HG02678 (cell line): ENCODE data around the gene PTBP3.
"Not testable (repeated sequence)": the region's sequence is repeated elsewhere in the genome, so short reads cannot be mapped to it uniquely, and the experiment has no call there.

Source experiments
- ATAC-seq: cut with Tn5 transposase; IDR thresholded peaks from one replicate; pipeline ENCODE4 v1.9.1; 2021; ENCODE audit warnings: mild to moderate bottlenecking, moderate library complexity; ENCODE audit not compliant: unreplicated experiment

PTBP3 gene

DNA sequence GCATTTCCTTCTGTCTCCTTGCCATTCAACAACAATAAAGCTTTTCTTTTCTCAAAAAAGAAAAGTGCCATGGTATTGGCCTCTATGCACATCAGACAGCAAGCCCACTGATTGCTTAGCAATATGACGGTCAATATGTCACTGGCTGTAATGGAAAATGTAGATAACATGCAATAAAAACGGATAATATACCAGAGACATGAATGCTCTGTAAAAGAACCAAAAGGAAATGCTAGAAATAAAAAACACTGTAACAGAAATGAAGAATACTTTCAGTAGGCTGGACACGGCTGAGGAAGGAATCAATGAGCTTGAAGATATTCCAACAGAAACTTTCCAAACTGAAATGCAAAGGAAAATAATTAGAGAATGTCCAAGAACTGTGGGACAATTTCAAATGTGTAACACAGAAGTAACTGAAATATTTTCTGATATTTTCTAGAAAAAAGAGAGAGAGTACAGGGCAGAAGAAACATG is 10.0 kb downstream of the PTBP3 start:
- ATAC-seq, result no peak

DNA sequence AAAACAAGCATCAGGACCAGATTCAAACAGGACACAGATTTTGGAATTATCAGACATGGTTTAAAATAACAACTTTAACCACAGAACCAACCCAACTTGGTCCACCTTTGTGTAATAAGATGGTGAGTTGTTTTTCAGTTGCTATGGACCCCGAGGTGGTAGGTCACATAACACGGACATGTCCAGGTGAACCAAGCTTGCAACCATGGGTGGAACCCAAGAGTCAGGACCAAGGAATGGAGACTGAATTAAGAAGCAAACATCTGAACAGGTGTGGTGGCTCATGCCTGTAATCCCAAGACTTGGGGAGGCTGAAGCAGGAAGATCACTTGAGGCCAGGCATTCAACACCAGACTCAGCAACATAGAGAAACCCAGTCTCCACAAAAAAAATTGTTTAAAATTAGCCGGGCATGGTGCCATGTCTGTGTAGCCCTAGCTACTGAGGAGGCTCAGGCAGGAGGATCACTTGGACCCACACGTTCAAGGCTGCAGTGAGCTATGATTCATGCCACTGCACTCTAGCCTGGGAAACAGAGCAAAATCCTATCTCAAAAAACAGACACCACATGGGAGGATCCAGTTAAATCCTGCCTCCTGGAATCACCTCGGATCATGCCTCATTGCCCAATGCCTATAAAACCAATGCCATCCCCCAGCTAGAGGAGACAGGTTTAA is 10.6 kb downstream of the PTBP3 start:
- ATAC-seq, result no peak

DNA sequence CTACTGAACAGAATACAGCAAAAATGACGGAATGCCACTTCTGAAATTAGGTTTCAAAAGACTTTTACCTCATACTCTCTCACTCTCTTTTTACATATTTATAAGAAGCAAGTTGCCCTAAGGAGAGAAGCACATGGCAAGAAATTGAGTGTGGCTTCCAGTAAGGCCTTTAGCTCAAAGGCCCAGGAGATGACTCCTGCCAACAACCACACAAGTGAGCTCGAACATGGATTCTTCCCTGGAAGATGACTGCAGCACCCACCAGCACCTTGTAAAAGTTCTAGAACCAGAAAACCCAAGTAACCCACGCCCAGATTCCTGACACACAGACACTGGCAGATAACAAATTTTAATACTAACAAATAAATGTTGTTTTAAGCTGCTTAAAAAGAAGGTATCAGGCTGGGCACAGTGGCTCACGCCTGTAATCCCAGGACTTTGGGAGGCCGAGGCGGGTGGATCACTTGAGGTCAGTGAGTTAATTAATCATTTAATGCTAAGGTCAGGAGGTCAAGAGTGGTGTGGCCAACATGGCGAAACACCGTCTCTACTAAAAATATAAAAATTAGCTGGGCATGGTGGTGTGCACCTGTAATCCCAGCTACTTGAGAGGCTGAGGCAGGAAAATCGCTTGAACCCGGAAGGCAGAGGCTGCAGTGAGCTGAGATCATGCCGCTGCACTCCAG is 17.0 kb downstream of the PTBP3 start:
- ATAC-seq, result no peak

DNA sequence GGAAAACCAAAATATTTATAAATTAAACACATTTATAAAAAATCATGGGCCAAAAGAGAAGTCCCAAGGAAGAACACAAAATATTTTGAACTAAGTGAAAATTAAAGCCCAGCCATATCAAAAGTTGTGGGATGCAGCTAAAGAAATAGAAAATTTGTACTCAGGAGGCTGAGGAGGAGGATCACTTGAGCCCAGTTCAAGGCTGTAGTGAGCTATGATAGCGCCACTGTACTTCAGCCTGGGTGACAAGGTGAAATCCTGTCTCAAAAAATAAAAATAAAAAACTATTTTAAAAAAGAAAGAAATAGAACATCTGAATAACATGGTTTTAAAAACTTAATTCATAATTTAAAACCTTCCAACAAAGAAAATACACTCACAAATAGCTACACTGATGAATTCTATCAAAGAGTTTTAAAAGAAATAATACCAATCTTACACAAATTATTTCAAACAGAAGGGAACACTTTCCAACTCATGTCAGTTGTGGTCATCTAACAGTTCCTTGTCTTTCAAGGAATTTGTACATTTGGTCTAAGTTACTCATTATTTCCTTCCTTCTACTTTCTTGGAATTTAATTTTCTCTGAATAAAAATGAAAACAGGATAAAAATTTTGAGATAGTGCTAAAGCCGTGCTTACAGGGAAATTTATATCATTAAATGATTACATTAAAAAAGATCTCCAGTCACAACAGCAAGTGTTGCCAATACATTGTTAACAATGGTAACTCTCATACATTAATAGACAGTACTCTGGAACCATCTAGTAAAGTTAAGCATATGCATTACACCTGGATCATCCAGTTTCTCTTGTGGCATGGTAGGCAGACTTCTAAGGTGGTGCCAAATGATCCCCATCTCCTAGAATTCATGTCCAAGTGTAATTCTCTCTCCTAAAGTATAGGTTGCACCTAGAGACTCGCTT is 17.8 kb downstream of the PTBP3 start:
- ATAC-seq, result no peak

DNA sequence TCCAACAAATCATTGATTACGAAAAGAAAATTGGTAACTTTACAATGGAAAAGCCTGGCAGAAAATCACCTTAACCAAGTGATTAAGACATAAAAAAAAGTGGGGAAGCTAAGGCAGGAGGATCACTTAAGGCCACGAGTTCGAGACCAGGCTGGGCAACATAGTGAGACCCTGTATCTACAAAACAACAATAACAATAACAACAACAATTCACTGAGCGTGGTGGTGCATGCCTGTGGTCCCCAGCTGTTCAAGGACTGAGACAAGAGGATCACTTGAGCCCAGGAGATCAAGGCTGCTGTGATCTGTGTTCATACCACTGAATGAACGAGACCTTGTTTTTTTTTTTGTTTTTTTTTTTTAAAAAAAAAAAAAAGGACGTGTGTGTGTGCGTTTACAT is 21.3 kb downstream of the PTBP3 start:
- ATAC-seq, result no peak

DNA sequence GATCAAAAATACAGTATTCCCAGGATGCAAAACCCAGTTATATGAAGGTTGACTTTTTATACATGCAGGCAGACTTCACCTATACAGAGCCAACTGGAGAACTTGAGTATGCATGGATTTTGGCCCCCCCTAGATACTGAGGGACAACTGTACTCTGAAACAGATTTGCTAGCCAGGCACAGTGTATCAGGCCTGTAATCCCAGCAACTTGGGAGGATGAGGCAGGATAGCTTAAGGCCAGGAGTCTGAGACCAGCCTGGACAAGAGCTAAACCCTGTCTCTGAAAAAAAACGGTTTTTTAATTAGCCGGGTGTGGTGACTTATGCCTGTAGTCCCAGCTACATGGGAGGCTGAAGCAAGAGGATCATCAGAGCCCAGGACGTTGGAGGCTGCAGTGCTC is 21.9 kb downstream of the PTBP3 start:
- no peak for ATAC-seq

DNA sequence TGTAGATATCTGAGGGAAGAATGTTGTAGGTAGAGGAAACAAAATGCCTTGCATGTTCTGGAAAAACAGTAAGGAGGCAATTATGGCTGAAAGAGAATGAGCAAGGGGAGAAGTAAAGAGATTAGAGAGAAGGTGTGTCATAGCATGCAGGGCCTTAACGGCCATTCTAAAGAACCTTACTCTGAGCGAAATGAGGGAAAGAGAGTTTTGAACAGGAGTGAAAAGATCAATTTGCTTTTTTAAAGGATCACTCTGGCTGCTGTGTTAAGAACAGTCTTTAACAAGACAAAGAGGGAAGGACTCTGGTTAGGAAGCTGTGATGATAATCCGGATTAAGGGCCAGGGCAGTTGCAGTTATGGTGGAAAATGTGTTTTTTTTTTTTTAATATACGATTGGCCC is 22.6 kb downstream of the PTBP3 start:
- no peak for ATAC-seq

DNA sequence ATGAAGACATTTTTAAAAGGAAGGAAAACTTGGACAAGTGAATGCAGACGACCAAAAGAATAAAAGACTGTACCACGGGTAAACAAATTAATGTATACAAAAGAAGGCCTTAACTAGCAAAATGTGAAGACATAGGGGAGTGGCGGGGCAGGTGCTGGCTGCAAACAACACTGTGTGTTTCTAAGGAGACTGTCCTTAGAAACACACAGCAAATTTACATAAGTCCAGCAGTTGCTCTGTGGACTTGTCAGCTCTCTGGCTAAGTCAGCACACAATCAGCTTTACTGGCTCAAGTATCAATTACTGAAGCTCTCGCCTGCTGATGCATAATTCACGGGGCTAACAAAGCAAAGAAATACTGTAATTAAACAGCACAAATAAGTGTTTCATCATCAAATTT is 24.8 kb downstream of the PTBP3 start:
- no peak for ATAC-seq

DNA sequence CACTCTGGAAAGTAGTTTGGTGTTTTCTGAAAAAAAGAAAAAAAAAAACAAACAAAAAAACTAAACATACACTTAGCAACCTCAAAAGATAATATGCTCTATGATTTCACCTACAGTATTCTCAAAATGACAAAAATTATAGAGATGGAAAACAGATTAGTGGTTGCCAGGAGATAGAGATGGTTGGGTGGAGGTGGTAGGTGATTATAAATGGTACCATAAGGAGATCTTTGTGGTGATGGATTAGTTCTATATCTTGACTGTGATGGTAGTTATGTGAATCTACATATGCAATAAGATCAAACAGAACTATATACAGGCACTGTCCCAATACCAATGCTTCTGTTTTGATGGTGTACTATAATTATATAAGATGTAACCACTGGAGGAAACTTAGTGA is 32.0 kb downstream of the PTBP3 start:
- no peak for ATAC-seq

DNA sequence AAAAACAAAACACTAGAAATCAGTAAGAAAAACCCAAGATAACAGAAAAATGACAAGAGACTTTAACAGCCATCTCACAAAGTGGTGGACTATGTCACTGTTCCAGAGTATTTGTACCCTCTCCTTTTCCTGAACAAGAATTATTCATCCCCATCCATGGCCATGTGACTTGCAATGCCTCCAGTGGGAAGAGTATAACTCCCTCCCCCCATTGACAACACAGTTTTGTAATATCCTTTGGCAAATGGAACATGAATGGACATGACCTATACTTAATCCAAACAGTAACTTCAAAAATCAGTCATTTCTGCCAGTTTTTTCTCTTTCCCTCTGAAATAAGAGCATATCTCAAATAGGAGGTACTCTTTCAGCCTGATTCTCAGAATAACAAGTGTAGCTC is 33.9 kb downstream of the PTBP3 start:
- ATAC-seq, result no peak

DNA sequence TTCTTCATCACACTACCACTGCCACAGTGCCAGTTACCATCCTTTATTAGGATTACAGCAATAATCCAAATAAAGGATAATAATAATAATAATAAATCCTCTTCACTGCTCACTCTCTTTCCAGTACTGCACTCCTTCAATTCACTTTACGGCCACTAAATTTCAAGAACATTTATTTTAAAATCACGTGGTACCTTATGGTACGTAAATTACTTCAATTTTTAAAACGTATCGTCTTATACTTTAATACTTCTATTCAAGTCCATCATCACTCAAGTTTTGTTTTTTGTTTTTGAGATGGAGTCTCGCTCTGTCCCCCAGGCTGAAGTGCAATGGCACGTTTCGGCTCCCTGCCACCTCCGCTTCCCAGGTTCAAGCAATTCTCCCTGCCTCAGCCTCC is 36.5 kb downstream of the PTBP3 start:
- ATAC-seq, result no peak

DNA sequence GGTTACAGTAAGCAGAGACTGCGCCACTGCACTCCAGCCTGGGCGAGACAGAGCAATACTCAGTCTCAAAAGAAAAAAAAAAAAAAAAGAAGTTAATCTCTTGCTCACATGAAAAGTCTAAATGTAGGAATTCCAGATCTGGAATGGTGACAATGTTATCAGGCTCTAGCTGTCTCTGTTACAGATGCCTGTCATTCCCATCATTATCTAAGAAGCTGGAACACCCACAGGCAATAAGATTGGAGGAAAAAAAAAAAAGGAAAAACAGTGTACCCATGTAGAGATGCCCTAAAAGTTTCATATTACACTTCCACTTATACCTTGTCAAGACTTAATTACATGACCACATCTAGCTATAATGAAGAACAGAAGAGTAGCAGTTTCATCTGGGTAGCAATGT is 38.2 kb downstream of the PTBP3 start:
- no peak for ATAC-seq

DNA sequence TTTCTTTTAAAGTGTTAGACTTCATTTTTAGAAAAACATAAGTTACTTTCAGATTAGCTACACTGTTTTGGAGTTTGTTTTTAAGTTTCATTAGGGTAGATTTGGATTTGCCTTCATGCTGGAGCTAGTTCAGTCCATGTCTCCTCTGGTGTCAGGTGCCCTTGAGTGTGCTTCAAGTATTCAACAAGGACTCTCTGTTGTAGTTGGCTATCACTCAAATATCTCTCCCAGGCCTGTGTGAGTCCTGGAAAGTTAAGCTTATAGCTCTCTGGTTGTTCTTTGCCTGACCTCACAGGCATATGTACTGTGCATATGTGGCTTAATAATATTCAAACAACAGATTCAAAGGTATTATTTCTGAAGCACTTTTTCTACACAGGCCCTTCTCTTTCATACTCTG is 45.4 kb downstream of the PTBP3 start:
- ATAC-seq, result no peak

DNA sequence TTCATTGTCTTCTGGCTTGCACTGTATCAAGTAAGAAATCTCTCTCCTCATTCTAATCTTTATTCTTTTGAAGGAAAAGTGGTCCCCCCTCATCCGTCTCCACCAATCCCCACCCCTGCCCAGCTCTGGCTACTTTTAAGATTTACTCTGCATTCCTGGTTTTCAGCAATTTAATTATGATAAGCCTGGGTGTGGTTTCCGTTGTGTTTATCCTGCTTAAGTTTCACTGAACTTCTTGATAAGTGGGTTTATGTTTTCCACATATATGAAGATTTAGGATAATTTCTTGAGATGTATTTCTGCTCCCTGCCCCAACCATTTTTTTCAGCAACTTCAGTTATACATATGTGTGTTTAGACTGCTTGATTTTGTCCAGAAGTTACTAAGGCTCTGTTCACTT is 46.5 kb downstream of the PTBP3 start:
- no peak for ATAC-seq

DNA sequence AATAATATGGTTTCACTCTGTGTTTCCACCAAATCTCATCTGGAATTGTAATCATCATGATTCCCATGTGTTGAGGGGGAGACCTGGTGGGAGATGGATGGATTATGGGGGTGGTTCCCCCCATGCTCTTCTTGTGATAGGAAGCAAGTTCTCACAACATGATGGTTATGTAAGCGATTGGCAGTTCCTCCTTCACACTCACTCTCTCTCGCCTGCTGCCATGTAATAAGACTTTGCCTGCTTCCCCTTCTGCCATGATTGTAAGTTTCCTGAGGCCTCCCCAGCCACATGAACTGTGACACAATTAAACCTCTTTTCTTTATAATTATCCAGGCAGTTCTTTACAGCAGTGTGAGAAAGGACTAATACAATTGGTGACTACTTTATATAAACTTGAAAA is 48.4 kb downstream of the PTBP3 start:
- ATAC-seq, result no peak

DNA sequence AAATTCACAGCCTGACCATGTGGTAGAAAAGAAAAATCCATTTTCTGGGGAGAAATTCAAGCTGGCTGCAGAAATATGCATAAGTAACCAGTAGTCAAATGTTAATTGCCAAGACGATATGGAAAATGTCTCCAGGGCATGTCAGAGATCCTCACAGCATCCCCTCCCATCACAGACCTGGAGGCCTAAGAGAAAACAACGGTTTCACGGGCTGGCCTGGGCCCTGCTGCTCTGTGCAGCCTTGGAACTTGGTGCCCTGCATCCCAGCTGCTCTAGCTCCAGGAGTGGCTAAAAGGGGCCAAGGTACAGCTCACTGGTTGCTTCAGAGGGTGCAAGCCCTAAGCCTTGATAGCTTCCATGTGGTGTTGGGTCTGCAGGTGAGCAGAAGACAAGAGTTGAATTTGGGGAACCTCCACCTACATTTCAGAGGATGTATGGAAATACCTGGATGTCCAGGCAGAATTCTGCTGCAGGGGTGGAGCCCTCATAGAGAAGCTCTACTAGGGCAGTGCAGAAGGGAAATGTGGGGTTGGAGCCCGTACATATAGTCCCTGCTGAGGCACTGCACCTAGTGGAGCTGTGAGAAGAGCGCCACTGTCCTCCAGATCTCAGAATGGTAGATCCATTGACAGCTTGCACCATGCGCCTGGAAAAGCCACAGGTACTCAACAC is 49.7 kb downstream of the PTBP3 start:
- ATAC-seq, result no peak

DNA sequence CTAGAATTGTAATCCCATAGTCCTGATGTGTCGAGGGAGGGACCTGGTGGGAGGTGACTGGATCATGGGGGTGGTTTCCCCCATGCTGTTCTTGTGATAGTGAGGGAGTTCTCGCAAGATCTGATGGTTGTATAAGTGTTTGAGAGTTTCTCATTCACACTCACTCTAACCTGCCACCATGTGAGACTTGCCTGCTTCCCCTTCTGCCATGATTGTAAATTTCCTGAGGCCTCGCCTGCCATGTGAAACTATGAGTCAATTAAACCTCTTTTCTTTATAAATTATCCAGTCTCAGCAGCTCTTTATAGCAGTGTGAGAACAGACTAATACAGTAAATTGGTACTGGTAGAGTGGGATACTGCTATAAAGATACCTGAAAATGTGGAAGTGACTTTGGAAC is 50.6 kb downstream of the PTBP3 start:
- not testable (repeated sequence) for ATAC-seq

DNA sequence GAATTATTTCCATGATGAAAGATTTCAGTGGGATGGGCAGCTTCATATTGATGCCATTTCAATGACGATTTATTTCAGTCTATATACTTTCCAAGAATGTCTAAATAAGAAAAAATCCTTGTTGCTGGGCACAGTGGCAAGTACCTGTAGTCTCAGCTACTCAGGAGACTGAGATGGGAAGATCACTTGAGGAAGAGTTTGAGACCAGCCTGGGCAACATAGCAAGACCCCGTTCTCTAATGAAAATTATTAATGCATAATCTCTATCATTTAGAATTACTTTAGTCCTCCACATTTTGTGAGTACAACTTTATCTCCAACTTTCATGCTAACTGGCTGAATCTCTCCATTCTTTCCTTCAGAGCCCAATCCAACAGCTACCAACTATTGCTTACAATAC is 52.5 kb downstream of the PTBP3 start:
- ATAC-seq, result no peak

DNA sequence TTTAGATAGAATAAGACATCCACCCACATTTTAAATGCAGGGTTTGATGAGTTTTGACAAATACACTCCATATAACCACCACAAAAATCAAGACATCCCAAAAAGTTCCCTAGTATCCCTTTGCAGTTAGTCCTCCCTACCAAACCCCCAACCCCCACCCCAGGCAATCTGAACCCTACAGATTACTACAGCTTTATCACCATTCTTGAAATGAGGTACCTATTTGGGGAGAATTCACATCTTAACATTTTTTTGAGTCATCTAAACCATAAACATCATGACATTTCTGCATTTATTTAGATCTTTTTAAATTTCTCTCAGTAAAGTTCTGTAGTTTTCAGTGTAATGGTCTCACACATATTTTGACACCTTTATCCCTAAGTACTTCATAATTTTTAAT is 53.9 kb downstream of the PTBP3 start:
- no peak for ATAC-seq

DNA sequence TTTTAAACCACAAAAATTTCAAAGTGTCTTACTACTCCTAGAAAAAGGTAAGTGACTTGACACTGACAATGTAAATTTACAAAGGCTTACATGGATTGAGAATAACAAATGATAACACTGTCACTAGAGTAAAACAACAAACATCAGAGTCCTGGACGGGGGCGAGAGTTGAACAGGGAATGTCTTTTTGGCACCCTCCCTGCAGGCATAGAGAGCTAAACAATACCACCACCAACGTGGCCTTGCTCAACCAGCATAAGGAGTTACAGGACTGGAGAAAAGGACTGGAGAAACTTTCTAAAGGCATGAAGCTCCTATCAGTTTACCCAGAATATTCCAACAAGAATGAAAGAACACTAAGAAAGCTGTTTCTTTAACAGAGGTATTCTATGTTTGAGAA is 55.3 kb downstream of the PTBP3 start:
- ATAC-seq, result no peak

DNA sequence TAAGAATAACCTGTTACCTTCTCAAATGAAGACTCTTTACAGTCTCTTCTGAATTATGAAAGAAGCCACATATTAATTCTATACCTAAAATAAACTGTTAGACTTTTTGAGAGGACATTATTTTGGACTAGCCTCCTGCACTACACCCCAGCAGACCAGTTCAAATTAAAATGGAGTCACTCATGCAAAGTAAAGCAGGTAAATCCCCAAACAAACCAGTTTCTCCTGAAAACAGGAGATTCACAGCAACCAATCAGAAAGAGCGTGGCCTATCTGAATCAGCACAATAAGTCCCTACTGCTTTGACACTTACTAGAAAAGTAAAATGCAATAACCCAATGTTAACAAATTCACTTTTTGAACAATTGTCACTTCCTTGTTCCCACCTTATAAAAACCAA is 58.8 kb downstream of the PTBP3 start:
- ATAC-seq, result no peak
